ENCODE data around the gene CPB1. TPM values are rescaled to one million over a fixed set of nuclear protein-coding genes. Genes with fewer than 3 reads are reported as not detected.

CPB1 gene
- total and polyA plus RNA-seq, 2 of the 8 experiments (the other 6 are each of a cell fraction or from before 2014, with no cell fraction given), result not detected

GRCh38 chr3:148809835-148810234 lies 17.8 kb upstream of the CPB1 start:
- H3K14ac ChIP-seq (ENCODE audit: insufficient read length), result no peak overlapping the region
- H3K4me1 ChIP-seq (replicated peaks in 1 of 4; ENCODE audit: control insufficient read depth in 3 of 4, insufficient read depth in 4 of 4, low read length in 3 of 4), result peaks cover 0 to 2% (median 0%) of the 10 kb centered on the region in 4 experiments; a peak in 1 of 7 replicates
- H2AFZ ChIP-seq (ENCODE audit: low read length), result no peak overlapping the region
- H3K27me3 ChIP-seq (replicated peaks in 1 of 4; ENCODE audit: control insufficient read depth in 3 of 4, extremely low read depth in 1 of 4, insufficient read depth in 3 of 4, low read length in 3 of 4), result no peaks in the 10 kb centered on the region
- H2BK15ac ChIP-seq (ENCODE audit: low read length), result no peak overlapping the region
- H3K18ac ChIP-seq (ENCODE audit: extremely low read depth, low read length), result no peak overlapping the region
- WGBS, 2 experiments (ENCODE audit: extremely low coverage in 1 of 2, insufficient coverage in 1 of 2, insufficient read length in 1 of 2, insufficient replicate concordance in 2 of 2, low coverage in 1 of 2, low lambda C conversion rate in 2 of 2, missing lambda C conversion rate in 1 of 2), result 92% methylated on average over 2 of the region's 2 CpGs; no CpG with 5 or more reads in 1 of the 2 experiments
- no peak overlapping the region for H3K9ac ChIP-seq (replicated peaks in 1 of 4; ENCODE audit: extremely low read depth in 1 of 4, low read depth in 3 of 4, low read length in 3 of 4)
- H3K79me2 ChIP-seq (ENCODE audit: control insufficient read depth in 1 of 2, insufficient read depth in 2 of 2, low read length in 2 of 2), result no peaks in the 10 kb centered on the region
- H4K91ac ChIP-seq (replicated peaks; ENCODE audit: insufficient read length, low read length), result no peak overlapping the region
- no peak overlapping the region for H3K4me3 ChIP-seq (ENCODE audit: extremely low read depth in 1 of 4, insufficient read depth in 2 of 4, low read depth in 3 of 4, low read length in 4 of 4)
- H3K27ac ChIP-seq (ENCODE audit: low read depth, low read length), result no peak overlapping the region
- no peaks in the 10 kb centered on the region for H3K9me3 ChIP-seq (ENCODE audit: insufficient read depth in 2 of 2, low read depth in 1 of 2, low read length in 1 of 2)
- DNase-seq (ENCODE audit: low read depth in 1 of 2, low spot score in 2 of 2), result no peak
- no peaks in the 10 kb centered on the region for H4K20me1 ChIP-seq (replicated peaks in 1 of 2; ENCODE audit: control insufficient read depth in 1 of 2, insufficient read depth in 2 of 2, low read length in 2 of 2)
- POLR2A ChIA-PET (ENCODE audit: partially characterized antibody), result no interaction called here
- no peak overlapping the region for H2BK12ac ChIP-seq (ENCODE audit: low read depth, low read length)
- no peak overlapping the region for H4K8ac ChIP-seq (ENCODE audit: extremely low read depth, insufficient read depth, low read length)
- no peak overlapping the region for H2BK20ac ChIP-seq (ENCODE audit: low read length)
- CTCF ChIA-PET (ENCODE audit: partially characterized antibody), result interaction anchor here (0.7 to 1.2 kb wide), 4 partner anchors 10 to 161 kb away, joined by 3 read pairs; no protein-coding TSS in a partner anchor
- no peaks in the 10 kb centered on the region for H3K36me3 ChIP-seq (ENCODE audit: control insufficient read depth in 2 of 4, insufficient read depth in 4 of 4, low read length in 3 of 4)
- no peak overlapping the region for H4K5ac ChIP-seq (ENCODE audit: insufficient read length, low read depth, low read length)
- H2BK5ac ChIP-seq (ENCODE audit: low read depth, low read length), result no peak overlapping the region
- no peaks in the 10 kb centered on the region for H3K79me1 ChIP-seq (ENCODE audit: low read depth, low read length)
- FAIRE-seq, result no peak
- H3K23ac ChIP-seq (ENCODE audit: insufficient read length), result no peak overlapping the region
- H2BK120ac ChIP-seq (replicated peaks; ENCODE audit: low read depth, low read length), result no peak overlapping the region
- H3K23me2 ChIP-seq (ENCODE audit: low read depth, low read length), result no peaks in the 10 kb centered on the region
- H3K4ac ChIP-seq (replicated peaks; ENCODE audit: insufficient read length, low read depth, low read length), result no peak overlapping the region
- no peak for TF ChIP-seq SP1 (IDR thresholded peaks at IDR 0.05; ENCODE audit: low read depth, low read length)
- no peak for TF ChIP-seq POLR2AphosphoS5 (IDR thresholded peaks at IDR 0.05; ENCODE audit: low read depth, low read length)
- no peak for TF ChIP-seq RNF2 (IDR thresholded peaks at IDR 0.05; ENCODE audit: borderline replicate concordance, low read depth, low read length, missing control alignments, poor library complexity, severe bottlenecking)
- H2AK5ac ChIP-seq (ENCODE audit: low read depth, low read length), result no peak overlapping the region
- H3K56ac ChIP-seq (replicated peaks; ENCODE audit: insufficient read length, low read depth, low read length), result no peak overlapping the region
- no peak overlapping the region for H3K4me2 ChIP-seq (ENCODE audit: insufficient read depth in 1 of 2, low read depth in 2 of 2, low read length in 2 of 2)
